ENCODE data around the gene PBX1. TPM values are rescaled to one million over a fixed set of nuclear protein-coding genes. Genes with fewer than 3 reads are reported as not detected.

The PBX1 gene
- total RNA-seq, 1 donor from 2014 or later: not detected

GRCh38 chr1:164635803-164636731 is 77.1 kb downstream of the PBX1 start:
- H3K27me3 Mint-ChIP-seq (ENCODE audit: low read depth): no peaks in the 10 kb centered on the region
- no peaks in the 10 kb centered on the region for H3K9me3 Mint-ChIP-seq
- no peak for DNase-seq (ENCODE audit: low spot score)
- no peak overlapping the region for H3K27ac Mint-ChIP-seq
- no peaks in the 10 kb centered on the region for H3K36me3 Mint-ChIP-seq (ENCODE audit: low read depth)
- intact Hi-C loops (cut with micrococcal nuclease): no loop called here
- H3K4me1 Mint-ChIP-seq (ENCODE audit: low read depth): no peaks in the 10 kb centered on the region
- no peak overlapping the region for H3K4me3 Mint-ChIP-seq (ENCODE audit: low read depth)

GRCh38 chr1:164636757-164637156 is 77.8 kb downstream of the PBX1 start:
- H3K4me1 Mint-ChIP-seq (ENCODE audit: low read depth): no peaks in the 10 kb centered on the region
- H3K9me3 Mint-ChIP-seq: no peaks in the 10 kb centered on the region
- no peaks in the 10 kb centered on the region for H3K27me3 Mint-ChIP-seq (ENCODE audit: low read depth)
- no peak for DNase-seq (ENCODE audit: low spot score)
- H3K27ac Mint-ChIP-seq: no peak overlapping the region
- no peaks in the 10 kb centered on the region for H3K36me3 Mint-ChIP-seq (ENCODE audit: low read depth)
- no peak overlapping the region for H3K4me3 Mint-ChIP-seq (ENCODE audit: low read depth)
- intact Hi-C loops (cut with micrococcal nuclease): no loop called here

GRCh38 chr1:164637461-164638375 is 78.7 kb downstream of the PBX1 start:
- Mint-ChIP-seq H3K9me3 (no peaks in the 10 kb centered on the region), H3K27me3 (ENCODE audit: low read depth) (no peaks in the 10 kb centered on the region), H3K4me3 (ENCODE audit: low read depth) (no peak overlapping the region), H3K4me1 (ENCODE audit: low read depth) (no peaks in the 10 kb centered on the region), H3K27ac (no peak overlapping the region), H3K36me3 (ENCODE audit: low read depth) (no peaks in the 10 kb centered on the region)
- DNase-seq (ENCODE audit: low spot score): no peak
- intact Hi-C loops (cut with micrococcal nuclease): no loop called here

- no peak for DNase-seq (ENCODE audit: low spot score)
- Mint-ChIP-seq H3K4me1 (ENCODE audit: low read depth) (no peaks in the 10 kb centered on the region), H3K4me3 (ENCODE audit: low read depth) (no peak overlapping the region), H3K27me3 (ENCODE audit: low read depth) (no peaks in the 10 kb centered on the region), H3K36me3 (ENCODE audit: low read depth) (no peaks in the 10 kb centered on the region), H3K27ac (no peak overlapping the region), H3K9me3 (no peaks in the 10 kb centered on the region)
- intact Hi-C loops (cut with micrococcal nuclease): no loop called here
These were observed 79.7 kb downstream of the PBX1 start for GRCh38 chr1:164638492-164639202.

- no peaks in the 10 kb centered on the region for H3K9me3 Mint-ChIP-seq
- H3K4me1 Mint-ChIP-seq (ENCODE audit: low read depth): no peaks in the 10 kb centered on the region
- H3K27ac Mint-ChIP-seq: no peak overlapping the region
- H3K4me3 Mint-ChIP-seq (ENCODE audit: low read depth): no peak overlapping the region
- DNase-seq (ENCODE audit: low spot score): no peak
- H3K36me3 Mint-ChIP-seq (ENCODE audit: low read depth): no peaks in the 10 kb centered on the region
- no peaks in the 10 kb centered on the region for H3K27me3 Mint-ChIP-seq (ENCODE audit: low read depth)
- intact Hi-C loops (cut with micrococcal nuclease): no loop called here
These were observed 81.8 kb downstream of the PBX1 start for GRCh38 chr1:164640686-164641352.

- no peaks in the 10 kb centered on the region for H3K36me3 Mint-ChIP-seq (ENCODE audit: low read depth)
- no peaks in the 10 kb centered on the region for H3K4me1 Mint-ChIP-seq (ENCODE audit: low read depth)
- H3K27ac Mint-ChIP-seq: no peak overlapping the region
- H3K4me3 Mint-ChIP-seq (ENCODE audit: low read depth): no peak overlapping the region
- H3K27me3 Mint-ChIP-seq (ENCODE audit: low read depth): no peaks in the 10 kb centered on the region
- intact Hi-C loops (cut with micrococcal nuclease): no loop called here
- no peak for DNase-seq (ENCODE audit: low spot score)
- no peaks in the 10 kb centered on the region for H3K9me3 Mint-ChIP-seq
These were observed 82.4 kb downstream of the PBX1 start for GRCh38 chr1:164641353-164641730.

- Mint-ChIP-seq H3K4me1 (ENCODE audit: low read depth) (no peaks in the 10 kb centered on the region), H3K9me3 (no peaks in the 10 kb centered on the region), H3K4me3 (ENCODE audit: low read depth) (no peak overlapping the region), H3K36me3 (ENCODE audit: low read depth) (no peaks in the 10 kb centered on the region), H3K27me3 (ENCODE audit: low read depth) (no peaks in the 10 kb centered on the region), H3K27ac (no peak overlapping the region)
- DNase-seq (ENCODE audit: low spot score): no peak
- intact Hi-C loops (cut with micrococcal nuclease): no loop called here
These were observed 84.0 kb downstream of the PBX1 start for GRCh38 chr1:164643018-164643417.

GRCh38 chr1:164644268-164644667 is 85.3 kb downstream of the PBX1 start:
- no peak for DNase-seq (ENCODE audit: low spot score)
- H3K36me3 Mint-ChIP-seq (ENCODE audit: low read depth): no peaks in the 10 kb centered on the region
- no peak overlapping the region for H3K4me3 Mint-ChIP-seq (ENCODE audit: low read depth)
- no peaks in the 10 kb centered on the region for H3K9me3 Mint-ChIP-seq
- no peaks in the 10 kb centered on the region for H3K4me1 Mint-ChIP-seq (ENCODE audit: low read depth)
- H3K27me3 Mint-ChIP-seq (ENCODE audit: low read depth): no peaks in the 10 kb centered on the region
- no peak overlapping the region for H3K27ac Mint-ChIP-seq
- intact Hi-C loops (cut with micrococcal nuclease): no loop called here

- H3K36me3 Mint-ChIP-seq (ENCODE audit: low read depth): no peaks in the 10 kb centered on the region
- no peaks in the 10 kb centered on the region for H3K9me3 Mint-ChIP-seq
- H3K4me3 Mint-ChIP-seq (ENCODE audit: low read depth): no peak overlapping the region
- no peaks in the 10 kb centered on the region for H3K27me3 Mint-ChIP-seq (ENCODE audit: low read depth)
- no peaks in the 10 kb centered on the region for H3K4me1 Mint-ChIP-seq (ENCODE audit: low read depth)
- intact Hi-C loops (cut with micrococcal nuclease): no loop called here
- DNase-seq (ENCODE audit: low spot score): no peak
- H3K27ac Mint-ChIP-seq: no peak overlapping the region
These were observed 86.0 kb downstream of the PBX1 start for GRCh38 chr1:164644774-164645644.

- Mint-ChIP-seq H3K4me1 (ENCODE audit: low read depth) (no peaks in the 10 kb centered on the region), H3K27ac (no peak overlapping the region), H3K27me3 (ENCODE audit: low read depth) (no peaks in the 10 kb centered on the region), H3K36me3 (ENCODE audit: low read depth) (no peaks in the 10 kb centered on the region), H3K4me3 (ENCODE audit: low read depth) (no peak overlapping the region), H3K9me3 (no peaks in the 10 kb centered on the region)
- DNase-seq (ENCODE audit: low spot score): no peak
- intact Hi-C loops (cut with micrococcal nuclease): no loop called here
These were observed 86.9 kb downstream of the PBX1 start for GRCh38 chr1:164645921-164646320.

- Mint-ChIP-seq H3K27me3 (ENCODE audit: low read depth) (no peaks in the 10 kb centered on the region), H3K9me3 (no peaks in the 10 kb centered on the region), H3K4me3 (ENCODE audit: low read depth) (no peak overlapping the region), H3K4me1 (ENCODE audit: low read depth) (peaks cover 6% of the 10 kb centered on the region), H3K36me3 (ENCODE audit: low read depth) (no peaks in the 10 kb centered on the region), H3K27ac (no peak overlapping the region)
- no peak for DNase-seq (ENCODE audit: low spot score)
- intact Hi-C loops (cut with micrococcal nuclease): no loop called here
These were observed 88.2 kb downstream of the PBX1 start for GRCh38 chr1:164647211-164647610.

All from activated T-helper 2 cell treated with anti-CD3 and anti-CD28 coated beads, Interferon-gamma antibody, Interleukin-2, Interleukin-4, amounts not matched to agents 10 μg/mL and 5 μg/mL and 100 μg/mL, durations not matched to agents 14 hours and 24 hours and 36 hours (primary cell).